Small intestine (tissue), 7 donors: ENCODE data around the gene ZNF789. TPM values are rescaled to one million over a fixed set of nuclear protein-coding genes. Genes with fewer than 3 reads are reported as not detected.

Experiments
- DNase-seq, 2 donors: peaks; one replicate each; pipeline versions ENCODE4 v3.0.0 to v3.0.0-alpha.2; 2013
- FAIRE-seq: peaks from 2 replicates; lab custom pipeline; 2012; peaks lifted over from hg19 to GRCh38; lab: Jason Lieb, UNC
- H3K27ac ChIP-seq, 3 donors: one replicate each; pipeline ENCODE4 v1.5.1; 2013; ENCODE audit warnings: low read length in 2 of 3, mild to moderate bottlenecking in 2 of 3, control low read depth in 1 of 3, inconsistent platforms in 1 of 3, low read depth in 1 of 3, moderate library complexity in 1 of 3
- H3K27me3 ChIP-seq, 3 donors: one replicate each; pipeline ENCODE4 v1.6.1; 2013; ENCODE audit warnings: low read length in 3 of 3, inconsistent platforms in 1 of 3; ENCODE audit not compliant: control insufficient read depth in 3 of 3, insufficient read depth in 3 of 3
- H3K36me3 ChIP-seq, 3 donors: one replicate each; pipeline ENCODE4 v1.6.1; 2013; ENCODE audit warnings: low read length in 3 of 3, inconsistent platforms in 1 of 3, low read depth in 1 of 3, mild to moderate bottlenecking in 1 of 3, moderate library complexity in 1 of 3; ENCODE audit not compliant: control insufficient read depth in 3 of 3, insufficient read depth in 2 of 3
- H3K4me1 ChIP-seq, 3 donors: one replicate each; pipeline ENCODE4 v1.6.1; 2013; ENCODE audit warnings: low read length in 2 of 3, inconsistent platforms in 1 of 3, low read depth in 1 of 3, mild to moderate bottlenecking in 1 of 3, moderate library complexity in 1 of 3; ENCODE audit not compliant: control insufficient read depth in 3 of 3, insufficient read depth in 2 of 3
- H3K4me3 ChIP-seq, 3 donors: one replicate each; pipeline ENCODE4 v1.5.1; 2013; ENCODE audit warnings: low read length in 3 of 3, control low read depth in 1 of 3, inconsistent platforms in 1 of 3, low read depth in 1 of 3, mild to moderate bottlenecking in 1 of 3, moderate library complexity in 1 of 3
- H3K9me3 ChIP-seq, 2 donors: one replicate each; pipeline ENCODE4 v1.6.1; 2013; ENCODE audit warnings: low read depth in 1 of 2, low read length in 1 of 2; ENCODE audit not compliant: control insufficient read depth in 2 of 2, insufficient read depth in 1 of 2
- WGBS, 3 donors: extraction: QIAGEN DNeasy Blood & Tissue Kit; methylation state at CpG; one replicate each; pipeline ENCODE4 v1.1.7; 2013; 5-methylcytosine and 5-hydroxymethylcytosine counted together
- polyA plus RNA-seq, 4 donors: library from polyadenylated mRNA; stranded (reverse) in 3 of 4; unstranded in 1 of 4; fragments of 200-250 nt in 3 of 4; fragments of 120-200 nt in 1 of 4; gene quantifications; one replicate each; pipeline versions ENCODE4 v1.2.1 to v1.2.3, GENCODE V29; 2013
- donor health status: healthy with polysubstance abuse.
- donor health status: control.
- donor health status: control.
- donor health status: Bipolar disorder and iron deficiency.
- donor health status: healthy.

The ZNF789 gene
- polyA plus RNA-seq, 4 donors: 9.7 to 48.1 (median 18.6) TPM

DNA sequence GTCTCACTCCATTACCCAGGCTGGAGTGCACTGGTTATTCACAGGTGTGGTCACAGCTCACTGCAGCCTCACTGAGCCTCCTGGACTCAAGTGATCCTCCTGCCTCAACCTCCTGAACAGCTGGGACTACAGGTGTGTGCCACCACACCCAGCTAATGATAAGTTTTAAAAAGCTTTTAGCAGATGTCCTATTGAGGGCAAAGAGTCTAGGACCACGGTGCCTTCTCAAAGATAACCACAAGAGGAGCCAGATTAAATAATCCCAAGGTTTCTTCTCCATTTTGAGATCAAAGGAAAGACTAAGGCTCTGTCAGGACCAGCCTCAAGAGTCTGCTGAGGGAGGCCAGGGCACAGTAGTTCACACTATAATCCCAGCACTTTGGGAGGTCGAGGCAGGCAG lies 11.5 kb upstream of the ZNF789 start:
- FAIRE-seq (no peak), DNase-seq (no peak)
- Histone ChIP-seq H3K4me3 (no peak overlapping the region), H3K27ac (no peak overlapping the region), H3K36me3 (peaks cover 16 to 70% (median 21%) of the 10 kb centered on the region in 3 donors), H3K9me3 (no peaks in the 10 kb centered on the region), H3K27me3 (no peaks in the 10 kb centered on the region), H3K4me1 (peaks cover 0 to 10% (median 5%) of the 10 kb centered on the region in 3 donors)
- WGBS, 3 donors: 77 to 85% (median 80%) methylated on average over 2 of the region's 2 CpGs

DNA sequence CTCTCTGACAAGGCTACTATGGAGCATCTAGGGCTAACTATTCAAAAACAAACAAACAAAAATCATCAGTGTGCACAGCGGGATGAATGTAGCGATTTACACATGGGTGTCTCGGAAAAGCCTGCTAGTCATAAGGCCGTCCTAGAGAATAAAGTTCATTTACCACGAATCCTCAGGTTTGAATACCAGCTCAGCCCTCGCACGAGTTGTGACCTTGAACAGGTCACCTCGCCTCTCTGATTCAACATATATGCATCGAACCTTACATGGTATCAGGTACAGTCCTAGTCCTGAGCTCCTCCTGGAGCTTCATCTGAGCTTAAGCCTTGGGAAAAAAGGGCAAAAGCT lies 7.3 kb upstream of the ZNF789 start:
- WGBS, 3 donors: 1 to 5% (median 3%) methylated on average over 9 of the region's 9 CpGs
- DNase-seq (peak in 1 of 2 donors; percentile 49), FAIRE-seq (no peak)
- Histone ChIP-seq H3K36me3 (peaks cover 2 to 33% (median 9%) of the 10 kb centered on the region in 3 donors), H3K4me1 (peaks cover 0 to 10% (median 5%) of the 10 kb centered on the region in 3 donors), H3K27ac (peak overlapping the region; percentile 86 to 99 (median 92)), H3K4me3 (peak overlapping the region; percentile 61 to 96 (median 80)), H3K27me3 (peaks cover 0 to 3% (median 0%) of the 10 kb centered on the region in 3 donors), H3K9me3 (no peaks in the 10 kb centered on the region)

DNA sequence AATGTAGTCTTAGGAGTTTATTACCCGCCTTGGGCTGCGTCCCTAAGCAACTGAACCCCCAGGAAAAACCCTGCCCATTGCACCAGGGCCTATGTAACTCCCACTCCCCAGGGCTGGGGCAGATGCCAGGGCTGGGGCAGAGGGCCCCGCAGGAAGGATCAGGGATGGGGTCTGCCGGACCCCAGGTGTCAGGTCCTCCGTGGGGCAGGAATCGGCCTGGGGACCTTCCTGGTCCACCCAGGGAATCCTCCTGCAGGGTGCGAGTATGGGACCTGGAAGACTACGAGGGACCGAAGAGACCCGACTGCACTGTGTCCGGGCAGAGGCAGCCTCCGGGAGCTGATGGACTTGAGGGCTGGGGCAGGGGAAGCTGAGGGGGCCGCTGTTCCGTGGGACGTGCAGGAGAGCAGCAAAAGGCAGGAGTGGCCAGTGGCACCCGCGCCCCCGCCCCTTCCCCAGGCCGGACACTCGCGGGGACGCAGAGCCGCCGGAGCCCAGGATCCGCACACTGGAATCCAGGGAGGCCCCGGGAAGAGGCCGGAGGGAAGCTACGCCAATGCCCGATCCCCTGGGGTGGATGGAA lies 4.3 kb upstream of the ZNF789 start:
- WGBS, 3 donors: 87 to 94% (median 90%) methylated on average over 29 of the region's 29 CpGs
- no peak for FAIRE-seq

DNA sequence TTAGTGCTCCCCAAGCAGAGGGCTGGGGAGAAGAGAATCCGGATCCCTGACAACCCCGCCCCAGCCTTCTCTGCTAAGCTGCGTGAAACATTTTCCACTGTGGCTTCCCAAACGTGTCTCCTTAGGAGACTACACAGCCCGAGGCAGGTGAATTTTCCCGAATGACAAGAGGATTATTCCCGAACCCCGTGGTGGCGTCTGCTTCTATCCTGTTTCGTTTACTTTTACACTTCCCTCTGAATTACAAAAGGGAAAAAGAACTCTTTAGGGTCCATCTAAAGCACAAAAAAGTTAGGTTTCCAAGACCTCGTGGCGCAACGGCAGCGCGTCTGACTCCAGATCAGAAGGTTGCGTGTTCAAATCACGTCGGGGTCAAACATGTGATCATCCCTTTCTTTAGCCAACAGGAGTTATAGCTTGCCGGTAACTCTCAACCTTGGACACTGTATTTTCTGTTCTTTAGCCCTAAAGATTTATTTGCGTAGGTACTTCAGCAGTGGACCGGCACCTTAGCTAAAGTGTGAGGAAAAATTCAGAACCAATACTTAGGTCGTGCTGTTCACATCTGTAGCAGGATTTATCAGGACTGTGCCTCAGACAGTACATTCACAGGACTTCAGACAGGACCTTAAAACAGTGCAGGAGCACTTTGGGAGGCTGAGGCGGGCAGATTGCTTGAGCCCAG lies 3.2 kb upstream of the ZNF789 start:
- 45 to 60% (median 57%) methylated on average over 23 of the region's 23 CpGs for WGBS, 3 donors
- Histone ChIP-seq H3K9me3 (no peaks in the 10 kb centered on the region), H3K4me3 (no peak overlapping the region), H3K27me3 (peaks cover 0 to 3% (median 0%) of the 10 kb centered on the region in 3 donors), H3K27ac (peak overlapping the region in 1 of 3 donors; percentile 6), H3K4me1 (peaks cover 0 to 8% (median 7%) of the 10 kb centered on the region in 3 donors), H3K36me3 (peaks cover 0 to 4% (median 3%) of the 10 kb centered on the region in 3 donors)
- DNase-seq (no peak), FAIRE-seq (no peak)

More for the DNA sequence above, 4.3 kb upstream of the ZNF789 start:
- Histone ChIP-seq H3K27ac (no peak overlapping the region), H3K27me3 (peaks cover 0 to 3% (median 0%) of the 10 kb centered on the region in 3 donors), H3K9me3 (no peaks in the 10 kb centered on the region), H3K36me3 (peaks cover 0 to 15% (median 6%) of the 10 kb centered on the region in 3 donors), H3K4me3 (no peak overlapping the region), H3K4me1 (peaks cover 0 to 10% (median 5%) of the 10 kb centered on the region in 3 donors)
- no peak for DNase-seq

DNA sequence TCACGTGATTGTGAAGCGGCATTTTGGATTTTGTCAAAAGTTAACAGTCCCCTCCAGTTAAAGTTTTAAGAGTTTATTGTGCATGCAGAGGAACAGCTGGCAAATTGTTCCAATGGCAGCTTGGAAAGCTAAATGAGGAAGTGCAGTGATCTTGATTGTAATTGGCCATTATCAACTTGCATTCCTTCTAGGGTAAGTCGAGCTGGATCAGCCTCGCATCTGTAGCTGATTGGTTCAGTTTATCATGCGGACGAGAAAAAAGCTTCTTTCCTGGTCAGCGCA lies 566 bp downstream of the ZNF789 start:
- H3K36me3 ChIP-seq: peaks cover 0 to 21% (median 1%) of the 10 kb centered on the region in 3 donors
- peaks cover 0 to 3% (median 0%) of the 10 kb centered on the region in 3 donors for H3K27me3 ChIP-seq
- peaks cover 0 to 3% (median 2%) of the 10 kb centered on the region in 3 donors for H3K4me1 ChIP-seq
- H3K4me3 ChIP-seq: peak overlapping the region; percentile 76 to 91 (median 87)
- FAIRE-seq: no peak
- no peaks in the 10 kb centered on the region for H3K9me3 ChIP-seq
- 1% methylated on average over 7 of the region's 7 CpGs for WGBS, 3 donors
- H3K27ac ChIP-seq: peak overlapping the region in 2 of 3 donors; percentile 77 to 92
- peak; percentile 77 to 81 for DNase-seq

DNA sequence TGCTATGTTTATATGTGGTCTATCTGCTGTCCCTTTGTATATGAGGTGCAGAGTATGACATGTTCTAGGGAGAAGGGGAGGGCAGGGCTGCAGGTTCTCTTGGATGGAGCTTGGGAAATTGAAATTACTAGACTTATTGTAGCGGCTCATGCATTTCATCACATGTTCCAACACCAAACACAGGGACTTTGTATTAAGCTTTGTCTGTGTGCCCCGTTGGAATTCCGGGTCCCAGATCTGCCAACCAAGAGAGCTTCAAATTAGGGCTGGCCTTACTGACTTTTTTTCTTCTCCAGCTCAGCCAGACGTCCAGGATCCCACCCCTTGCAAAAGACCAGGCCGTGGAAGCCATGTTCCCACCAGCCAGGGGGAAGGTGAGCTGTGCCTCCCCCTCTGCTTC lies 3.4 kb downstream of the ZNF789 start:
- Histone ChIP-seq H3K4me3 (no peak overlapping the region), H3K27ac (no peak overlapping the region), H3K9me3 (no peaks in the 10 kb centered on the region), H3K36me3 (peaks cover 4 to 40% (median 6%) of the 10 kb centered on the region in 3 donors), H3K4me1 (peaks cover 0 to 3% (median 2%) of the 10 kb centered on the region in 3 donors), H3K27me3 (no peaks in the 10 kb centered on the region)
- WGBS, 3 donors: 84 to 88% (median 86%) methylated on average over 5 of the region's 5 CpGs
- FAIRE-seq (no peak), DNase-seq (no peak)

DNA sequence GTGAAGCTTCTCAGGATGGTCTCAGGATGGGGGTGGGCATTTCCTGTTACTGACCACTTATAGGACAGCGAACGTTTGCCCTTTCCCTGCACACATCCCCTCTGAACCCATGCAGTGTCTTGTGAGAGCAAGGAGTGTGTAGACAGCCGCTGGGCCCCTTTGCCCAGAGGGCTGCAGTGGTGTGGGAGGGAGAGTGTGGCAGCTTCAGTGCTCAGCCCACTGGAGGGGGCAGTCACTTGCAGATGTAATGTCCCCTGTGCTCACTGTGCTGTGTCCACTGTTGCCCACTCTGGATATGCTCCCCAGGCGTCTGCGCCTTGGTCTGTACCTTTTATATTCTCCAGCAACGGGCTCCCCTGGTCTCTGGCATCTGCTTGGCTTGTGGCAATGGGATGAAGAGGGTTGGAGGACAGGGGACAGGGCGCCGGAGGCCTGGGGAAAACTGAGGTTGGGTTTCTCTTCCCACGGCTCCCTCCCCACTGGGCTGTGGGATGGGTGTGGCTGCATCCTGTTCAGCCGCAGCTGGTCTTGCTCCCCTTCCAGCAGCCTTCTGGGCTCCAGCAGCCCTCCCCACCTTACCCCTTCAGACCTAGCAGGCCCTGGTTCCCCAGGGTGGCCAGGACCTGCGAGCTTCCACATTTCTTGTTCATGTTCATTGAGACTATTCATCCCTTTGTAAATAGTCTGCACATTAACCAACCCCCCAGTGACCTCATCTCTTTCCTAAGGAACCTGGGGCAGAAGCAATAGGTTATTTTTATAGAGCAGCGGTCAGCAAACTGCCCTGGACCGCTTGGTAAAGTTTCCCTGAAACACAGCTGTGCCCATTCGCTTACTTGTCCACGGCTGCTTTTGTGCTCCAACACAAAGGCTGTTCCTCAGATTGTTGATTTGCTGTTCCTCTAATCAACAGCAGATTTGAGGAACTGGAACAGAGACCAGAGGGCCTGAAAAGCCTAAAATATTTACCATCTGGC lies 6.1 kb downstream of the ZNF789 start:
- no peak for DNase-seq
- Histone ChIP-seq H3K4me1 (peaks cover 0 to 2% (median 1%) of the 10 kb centered on the region in 3 donors), H3K36me3 (peaks cover 6 to 52% (median 7%) of the 10 kb centered on the region in 3 donors), H3K27ac (no peak overlapping the region), H3K9me3 (no peaks in the 10 kb centered on the region), H3K27me3 (no peaks in the 10 kb centered on the region), H3K4me3 (no peak overlapping the region)
- 73 to 84% (median 76%) methylated on average over 15 of the region's 15 CpGs for WGBS, 3 donors
- no peak for FAIRE-seq

DNA sequence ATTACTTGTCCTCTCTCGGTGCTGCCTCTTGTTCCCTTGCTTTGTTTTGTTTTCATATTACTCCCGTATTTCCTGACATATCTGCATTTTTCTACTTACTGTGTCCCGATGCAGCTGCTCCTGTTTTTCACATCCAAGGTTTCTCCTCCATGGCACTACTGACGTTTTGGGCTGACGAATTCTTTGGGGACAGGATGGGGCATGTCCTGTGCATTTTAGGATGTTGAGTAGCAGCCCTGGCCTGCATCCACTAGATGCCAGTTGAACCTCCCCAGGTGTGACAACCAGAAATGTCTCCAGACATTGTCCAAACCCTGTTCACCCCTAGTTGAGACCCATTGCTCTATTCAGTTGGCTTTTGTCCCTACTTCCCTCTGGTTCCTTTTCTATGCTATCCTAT lies 12.4 kb downstream of the ZNF789 start:
- 86 to 94% (median 92%) methylated on average over 5 of the region's 5 CpGs for WGBS, 3 donors
- Histone ChIP-seq H3K4me1 (no peaks in the 10 kb centered on the region), H3K27me3 (no peaks in the 10 kb centered on the region), H3K4me3 (no peak overlapping the region), H3K9me3 (peaks cover 0 to 5% of the 10 kb centered on the region in 2 donors), H3K36me3 (peaks cover 3 to 26% (median 5%) of the 10 kb centered on the region in 3 donors), H3K27ac (no peak overlapping the region)
- DNase-seq: no peak
- no peak for FAIRE-seq
